HG03097 (cell line): ENCODE measurements around the gene CDH9.
"Not testable (repeated sequence)": the region's sequence is repeated elsewhere in the genome, so short reads cannot be mapped to it uniquely, and the experiment has no call there.

Experiments
- ATAC-seq: cut with Tn5 transposase; IDR thresholded peaks from one replicate; pipeline ENCODE4 v1.9.1; 2021; ENCODE audit not compliant: unreplicated experiment, low FRiP score

CDH9 gene

GRCh38 chr5:26959290-26959689 is 79.1 kb downstream of the CDH9 start:
- no peak for ATAC-seq

DNA sequence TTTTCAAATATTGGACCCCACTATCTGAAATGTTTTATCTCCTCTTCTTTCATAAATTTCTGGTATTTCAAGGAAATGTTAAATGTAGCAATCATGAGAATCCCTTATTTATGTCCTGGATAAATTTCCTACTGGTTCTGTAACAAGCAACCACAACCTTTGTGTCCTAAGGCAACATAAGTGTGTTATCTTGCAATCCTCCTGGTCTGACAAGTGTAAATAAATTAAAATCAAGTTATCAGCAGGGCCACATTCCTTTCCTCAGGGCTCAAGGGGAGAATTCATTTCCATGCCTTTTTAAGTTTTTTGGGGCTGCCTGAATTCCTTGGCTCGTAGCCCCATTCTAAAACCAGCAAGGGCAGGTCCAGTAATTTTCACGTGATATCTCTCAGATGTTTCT is 83.2 kb downstream of the CDH9 start:
- ATAC-seq: no peak

DNA sequence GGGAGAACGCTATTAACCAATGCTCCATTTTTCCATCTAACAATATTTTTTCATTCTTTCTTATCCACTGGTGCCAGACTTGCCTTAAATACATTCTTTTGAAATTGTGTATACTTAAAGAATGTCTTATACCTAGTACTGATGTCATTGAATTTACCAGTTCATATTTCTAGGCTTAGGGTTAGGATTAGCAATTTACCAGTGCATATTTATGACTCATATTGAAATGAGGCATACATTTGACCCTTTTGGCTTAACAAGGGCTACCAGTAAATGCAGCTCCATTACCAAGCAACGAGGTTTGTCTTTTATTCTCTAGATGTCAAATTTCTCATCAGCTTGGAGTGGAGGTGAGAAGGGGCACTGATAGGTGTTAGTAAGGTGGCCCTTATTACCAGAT is 89.5 kb downstream of the CDH9 start:
- ATAC-seq: no peak

DNA sequence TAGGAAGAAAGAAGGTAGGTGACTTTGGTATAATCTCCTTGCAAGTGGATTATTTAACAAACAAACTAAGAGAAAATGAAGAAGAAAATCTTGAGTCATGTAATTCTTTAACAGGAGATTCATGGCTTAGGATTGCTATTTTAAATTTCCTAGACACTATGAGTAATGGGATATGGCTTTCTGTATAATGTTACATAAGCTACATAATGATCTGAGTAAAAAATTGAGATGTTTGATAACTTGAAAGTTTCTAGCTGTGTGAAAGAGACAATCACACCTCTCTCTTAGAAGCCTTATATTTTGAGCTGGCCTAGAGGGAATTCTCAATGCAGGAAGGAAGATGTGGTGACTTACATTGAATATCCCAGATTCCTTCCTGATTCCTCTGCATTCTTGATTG is 92.5 kb downstream of the CDH9 start:
- ATAC-seq: no peak

GRCh38 chr5:26942481-26942880 is 95.9 kb downstream of the CDH9 start:
- no peak for ATAC-seq

GRCh38 chr5:26940994-26941393 is 97.4 kb downstream of the CDH9 start:
- ATAC-seq: no peak

DNA sequence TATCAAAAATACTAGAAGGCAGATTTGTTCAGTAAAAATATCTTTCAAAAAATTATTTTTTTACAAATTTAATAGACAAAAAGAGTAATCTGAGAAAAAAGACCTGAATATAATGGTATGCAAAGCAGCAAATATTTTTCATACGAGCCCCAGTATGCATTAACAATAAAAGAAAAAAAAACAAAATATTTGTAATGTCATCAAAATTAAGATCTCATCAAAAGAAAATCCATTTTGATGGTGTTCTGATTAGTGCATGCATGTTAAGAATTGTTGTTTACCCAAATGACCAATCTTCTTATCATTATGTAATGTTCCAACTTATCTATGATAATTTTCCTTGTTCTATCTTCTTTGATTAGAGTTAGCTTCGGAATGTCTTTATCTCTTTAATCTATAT is 106.1 kb downstream of the CDH9 start:
- no peak for ATAC-seq

GRCh38 chr5:26921439-26921838 is 116.9 kb downstream of the CDH9 start:
- no peak for ATAC-seq

- ATAC-seq: no peak
Observed at GRCh38 chr5:26903469-26903868, 134.9 kb downstream of the CDH9 start.

GRCh38 chr5:26894719-26895263 is 143.6 kb downstream of the CDH9 start:
- no peak for ATAC-seq

DNA sequence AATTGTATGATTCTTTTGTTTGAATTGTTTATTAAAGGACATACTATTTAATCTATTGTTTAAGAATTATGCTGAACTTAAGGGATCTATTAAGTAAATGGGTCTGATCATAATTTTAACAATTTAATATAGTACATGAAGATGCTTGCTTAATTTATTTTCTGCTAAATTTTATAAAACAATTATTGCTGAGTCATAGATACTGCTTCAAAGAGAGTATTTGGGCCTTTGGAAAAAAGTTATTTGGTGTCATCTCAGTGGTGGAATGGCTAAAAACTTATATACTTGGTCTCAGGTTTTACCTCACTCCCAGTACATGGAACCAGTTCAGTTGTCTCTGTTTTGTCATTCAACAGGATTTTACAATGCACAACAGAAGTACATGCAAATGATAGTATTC is 145.3 kb downstream of the CDH9 start:
- ATAC-seq: no peak

GRCh38 chr5:26889815-26890214 is 148.6 kb downstream of the CDH9 start:
- no peak for ATAC-seq

DNA sequence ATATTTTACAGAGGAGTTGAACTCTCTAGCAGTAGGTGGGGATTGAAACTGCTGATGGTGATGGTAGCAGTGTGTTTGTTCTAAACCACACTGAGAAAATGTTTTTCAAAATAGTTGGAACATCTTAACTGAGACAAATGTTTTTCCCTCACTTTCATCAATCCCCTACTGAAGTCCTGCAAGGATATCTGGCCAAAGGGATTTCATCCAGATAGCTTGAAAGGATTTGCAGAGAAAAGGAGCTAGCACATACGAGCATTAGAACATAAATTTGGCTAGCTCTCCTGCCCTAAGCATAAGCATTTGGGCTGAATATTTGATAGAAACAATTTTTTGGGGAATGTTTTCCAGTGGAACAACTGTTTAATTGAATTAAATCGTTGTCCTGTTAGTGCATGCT is 153.9 kb downstream of the CDH9 start:
- no peak for ATAC-seq

- no peak for ATAC-seq
Observed at GRCh38 chr5:26883375-26883774, 155.0 kb downstream of the CDH9 start.

DNA sequence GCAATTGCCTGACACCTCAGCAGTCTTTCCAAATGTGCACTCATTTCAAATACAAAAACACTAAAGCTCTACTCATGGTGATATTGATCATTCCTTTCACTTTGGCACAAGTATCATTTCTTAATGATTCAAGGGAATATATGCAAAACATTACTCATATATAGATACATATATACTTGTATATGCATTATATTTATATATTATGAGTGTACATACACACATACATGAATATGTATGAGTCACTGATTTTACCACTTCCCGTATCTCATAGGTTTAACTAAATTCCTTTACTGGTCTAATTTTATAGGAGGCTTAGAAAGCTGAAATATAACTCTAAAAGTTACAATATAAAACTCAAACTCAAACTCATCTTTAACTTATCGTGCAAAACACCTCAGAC is 156.5 kb downstream of the CDH9 start:
- ATAC-seq: no peak

DNA sequence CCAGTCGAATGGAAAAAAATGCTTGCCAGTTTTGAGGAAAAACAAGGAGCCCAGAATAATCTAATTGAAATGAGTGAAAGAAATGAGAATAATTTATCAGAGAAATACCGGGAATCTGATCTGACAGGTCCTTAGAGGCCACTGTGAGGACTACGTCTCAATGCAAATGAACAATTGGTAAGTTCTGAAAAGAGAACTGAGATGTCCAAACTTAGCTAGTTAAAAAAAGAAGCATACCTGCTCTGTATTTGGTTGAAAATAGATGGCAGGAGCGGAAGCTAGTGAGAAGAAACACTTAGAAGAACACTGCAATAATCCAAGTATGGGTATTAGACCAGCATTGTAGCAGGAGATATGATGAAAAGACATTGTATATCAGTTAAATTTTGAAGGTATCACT is 161.2 kb downstream of the CDH9 start:
- ATAC-seq: no peak

- ATAC-seq: no peak
Observed at GRCh38 chr5:26872337-26872736, 166.0 kb downstream of the CDH9 start.

- no peak for ATAC-seq
Observed at GRCh38 chr5:26869781-26870180, 168.6 kb downstream of the CDH9 start.

GRCh38 chr5:26868504-26868903 is 169.9 kb downstream of the CDH9 start:
- ATAC-seq: no peak

- ATAC-seq: no peak
Observed at GRCh38 chr5:26864061-26864460, 174.3 kb downstream of the CDH9 start.

DNA sequence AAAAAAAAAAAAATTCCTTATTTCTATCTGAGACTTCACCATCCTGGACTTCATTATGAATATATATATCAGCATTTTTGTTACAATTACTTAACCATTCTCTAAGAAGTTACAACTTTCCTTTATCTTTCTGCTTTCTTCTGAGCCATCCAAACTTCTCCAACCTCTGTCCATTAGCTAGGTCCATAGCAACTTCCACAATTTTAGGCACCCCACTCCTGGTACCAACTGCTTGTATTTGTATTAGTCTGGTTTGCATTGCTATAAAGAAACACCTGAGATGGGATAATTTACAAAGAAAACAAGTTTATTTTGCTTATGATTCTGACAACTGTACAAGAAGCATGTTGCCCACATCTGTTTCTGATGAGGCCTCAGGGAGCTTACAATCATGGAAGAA is 182.1 kb downstream of the CDH9 start:
- no peak for ATAC-seq

GRCh38 chr5:26852450-26852849 is 185.9 kb downstream of the CDH9 start:
- not testable (repeated sequence) for ATAC-seq

DNA sequence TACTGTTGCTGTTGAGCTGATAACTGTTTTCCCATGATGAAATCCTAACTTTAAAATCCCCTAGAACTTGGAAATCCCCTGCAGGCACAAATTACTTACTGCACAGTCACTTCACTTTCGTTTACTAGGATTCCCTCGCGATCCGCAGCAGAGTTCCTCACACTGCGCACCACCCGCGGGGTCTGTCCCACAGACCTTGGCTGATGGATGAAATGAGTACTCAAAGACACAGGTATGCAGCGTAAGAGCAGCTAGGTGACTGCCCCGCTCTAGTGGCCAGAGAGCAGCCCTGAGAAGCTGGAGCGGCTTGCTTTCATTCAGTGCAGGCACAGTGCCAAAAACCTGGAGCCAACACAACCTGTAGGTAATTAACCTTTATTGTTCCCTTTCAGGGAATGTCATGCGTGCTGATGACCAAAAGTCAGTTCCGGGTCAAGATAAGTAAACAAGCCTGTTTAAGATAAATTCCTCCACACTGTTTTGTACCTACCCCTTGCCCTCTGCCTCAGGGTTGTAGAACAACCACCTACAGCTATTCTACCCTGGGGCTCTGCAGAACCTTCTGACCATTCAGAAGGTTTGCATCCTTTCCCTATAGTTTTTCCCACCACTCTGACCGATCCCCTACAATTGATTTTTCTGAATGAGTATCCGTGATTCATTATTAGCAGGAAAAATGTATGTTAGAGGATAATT is 191.2 kb downstream of the CDH9 start:
- no peak for ATAC-seq
